ENCODE measurements around the gene CIAPIN1. TPM values are rescaled to one million over a fixed set of nuclear protein-coding genes. Genes with fewer than 3 reads are reported as not detected.

Gene CIAPIN1
- total and polyA plus RNA-seq, 9 donors: 45.8 to 65.8 (median 59.7) TPM

GRCh38 chr16:57383276-57384247 lies 63.6 kb downstream of the CIAPIN1 start:
- DNase-seq: peak; percentile 29
- Histone ChIP-seq H3K4me1 (ENCODE audit: control insufficient read depth, insufficient read depth, low read length) (peaks cover 26% of the 10 kb centered on the region), H3K4me3 (ENCODE audit: low read length) (no peak overlapping the region), H3K36me3 (ENCODE audit: control insufficient read depth, insufficient read depth, low read length) (no peaks in the 10 kb centered on the region), H3K9me3 (replicated peaks; ENCODE audit: control insufficient read depth, low read depth, low read length) (no peaks in the 10 kb centered on the region), H3K27me3 (ENCODE audit: control insufficient read depth, insufficient read depth, low read length) (no peaks in the 10 kb centered on the region), H3K27ac (ENCODE audit: low read length) (no peak overlapping the region)
- 45% methylated on average over 5 of the region's 8 CpGs for WGBS (ENCODE audit: insufficient coverage)

- Histone ChIP-seq H3K9me3 (replicated peaks; ENCODE audit: control insufficient read depth, low read depth, low read length) (no peaks in the 10 kb centered on the region), H3K36me3 (ENCODE audit: control insufficient read depth, insufficient read depth, low read length) (no peaks in the 10 kb centered on the region), H3K27me3 (ENCODE audit: control insufficient read depth, insufficient read depth, low read length) (no peaks in the 10 kb centered on the region), H3K27ac (ENCODE audit: low read length) (no peak overlapping the region), H3K4me1 (ENCODE audit: control insufficient read depth, insufficient read depth, low read length) (peaks cover 26% of the 10 kb centered on the region), H3K4me3 (ENCODE audit: low read length) (no peak overlapping the region)
- 89% methylated on average over 15 of the region's 16 CpGs for WGBS (ENCODE audit: insufficient coverage)
- DNase-seq: no peak
These were observed 64.5 kb downstream of the CIAPIN1 start for GRCh38 chr16:57382535-57383275.

GRCh38 chr16:57381791-57382534 lies 65.2 kb downstream of the CIAPIN1 start:
- H3K4me3 ChIP-seq (ENCODE audit: low read length): no peak overlapping the region
- H3K27ac ChIP-seq (ENCODE audit: low read length): no peak overlapping the region
- 81% methylated on average over 33 of the region's 35 CpGs for WGBS (ENCODE audit: insufficient coverage)
- no peaks in the 10 kb centered on the region for H3K27me3 ChIP-seq (ENCODE audit: control insufficient read depth, insufficient read depth, low read length)
- DNase-seq: no peak
- no peaks in the 10 kb centered on the region for H3K9me3 ChIP-seq (replicated peaks; ENCODE audit: control insufficient read depth, low read depth, low read length)
- H3K36me3 ChIP-seq (ENCODE audit: control insufficient read depth, insufficient read depth, low read length): no peaks in the 10 kb centered on the region
- peaks cover 24% of the 10 kb centered on the region for H3K4me1 ChIP-seq (ENCODE audit: control insufficient read depth, insufficient read depth, low read length)

GRCh38 chr16:57380671-57381462 lies 66.3 kb downstream of the CIAPIN1 start:
- Histone ChIP-seq H3K4me3 (ENCODE audit: low read length) (no peak overlapping the region), H3K4me1 (ENCODE audit: control insufficient read depth, insufficient read depth, low read length) (peaks cover 16% of the 10 kb centered on the region), H3K36me3 (ENCODE audit: control insufficient read depth, insufficient read depth, low read length) (no peaks in the 10 kb centered on the region), H3K27me3 (ENCODE audit: control insufficient read depth, insufficient read depth, low read length) (no peaks in the 10 kb centered on the region), H3K9me3 (replicated peaks; ENCODE audit: control insufficient read depth, low read depth, low read length) (no peaks in the 10 kb centered on the region), H3K27ac (ENCODE audit: low read length) (no peak overlapping the region)
- no peak for DNase-seq
- 49% methylated on average over 7 of the region's 8 CpGs for WGBS (ENCODE audit: insufficient coverage)

GRCh38 chr16:57379579-57379978 lies 67.6 kb downstream of the CIAPIN1 start:
- Histone ChIP-seq H3K27me3 (ENCODE audit: control insufficient read depth, insufficient read depth, low read length) (no peaks in the 10 kb centered on the region), H3K36me3 (ENCODE audit: control insufficient read depth, insufficient read depth, low read length) (no peaks in the 10 kb centered on the region), H3K4me1 (ENCODE audit: control insufficient read depth, insufficient read depth, low read length) (peaks cover 15% of the 10 kb centered on the region), H3K9me3 (replicated peaks; ENCODE audit: control insufficient read depth, low read depth, low read length) (no peaks in the 10 kb centered on the region), H3K27ac (ENCODE audit: low read length) (no peak overlapping the region), H3K4me3 (ENCODE audit: low read length) (no peak overlapping the region)
- 87% methylated on average over 9 of the region's 10 CpGs for WGBS (ENCODE audit: insufficient coverage)
- DNase-seq: no peak

Other genes with a start within 250 kb of the CIAPIN1 start
- gene ARL2BP, start 202.1 kb downstream of the CIAPIN1 start, total RNA-seq: 43.5 TPM
- gene ARL2BP, start 202.1 kb downstream of the CIAPIN1 start, polyA plus RNA-seq (ENCODE audit: insufficient read depth in 1 of 8, insufficient read length in 8 of 8, low replicate concordance in 1 of 8): 10 to 100 TPM; 38.4 to 59.4 (median 46.2) TPM
- gene PLLP, start 162.7 kb downstream of the CIAPIN1 start, total RNA-seq: 0.40 TPM
- 1 to 10 TPM; 1.0 to 9.6 (median 2.1) TPM for gene PLLP, start 162.7 kb downstream of the CIAPIN1 start, polyA plus RNA-seq (ENCODE audit: insufficient read depth in 1 of 8, insufficient read length in 8 of 8, low replicate concordance in 1 of 8)
- not detected for gene CCL22, start 88.6 kb downstream of the CIAPIN1 start, total RNA-seq
- under 1 TPM in 4 of 8 donors, not detected in 4; 0.06 to 0.19 (median 0.10) TPM for gene CCL22, start 88.6 kb downstream of the CIAPIN1 start, polyA plus RNA-seq (ENCODE audit: insufficient read depth in 1 of 8, insufficient read length in 8 of 8, low replicate concordance in 1 of 8)
- gene CX3CL1, start 74.9 kb downstream of the CIAPIN1 start, total RNA-seq: 2.5 TPM
- gene CX3CL1, start 74.9 kb downstream of the CIAPIN1 start, polyA plus RNA-seq (ENCODE audit: insufficient read depth in 1 of 8, insufficient read length in 8 of 8, low replicate concordance in 1 of 8): 1 to 10 TPM; 2.9 to 7.0 (median 5.1) TPM
- not detected for gene CCL17, start 42.6 kb downstream of the CIAPIN1 start, total RNA-seq
- not detected for gene CCL17, start 42.6 kb downstream of the CIAPIN1 start, polyA plus RNA-seq (ENCODE audit: insufficient read depth in 1 of 8, insufficient read length in 8 of 8, low replicate concordance in 1 of 8)
- 68.8 TPM for gene COQ9, start 94 bp upstream of the CIAPIN1 start, total RNA-seq
- gene COQ9, start 94 bp upstream of the CIAPIN1 start, polyA plus RNA-seq (ENCODE audit: insufficient read depth in 1 of 8, insufficient read length in 8 of 8, low replicate concordance in 1 of 8): 10 to 100 TPM; 57.0 to 75.0 (median 66.2) TPM
- gene POLR2C, start 15.3 kb upstream of the CIAPIN1 start, total RNA-seq: 55.6 TPM
- 10 to 100 TPM; 44.3 to 56.7 (median 48.2) TPM for gene POLR2C, start 15.3 kb upstream of the CIAPIN1 start, polyA plus RNA-seq (ENCODE audit: insufficient read depth in 1 of 8, insufficient read length in 8 of 8, low replicate concordance in 1 of 8)
- gene DOK4, start 39.1 kb upstream of the CIAPIN1 start, total RNA-seq: 8.2 TPM
- 10 to 100 TPM in 6 of 8 donors, 1 to 10 TPM in 2; 6.8 to 14.9 (median 11.4) TPM for gene DOK4, start 39.1 kb upstream of the CIAPIN1 start, polyA plus RNA-seq (ENCODE audit: insufficient read depth in 1 of 8, insufficient read length in 8 of 8, low replicate concordance in 1 of 8)
- 13.9 TPM for gene CCDC102A, start 89.2 kb upstream of the CIAPIN1 start, total RNA-seq
- gene CCDC102A, start 89.2 kb upstream of the CIAPIN1 start, polyA plus RNA-seq (ENCODE audit: insufficient read depth in 1 of 8, insufficient read length in 8 of 8, low replicate concordance in 1 of 8): 10 to 100 TPM in 7 of 8 donors, 1 to 10 TPM in 1; 9.3 to 20.9 (median 15.9) TPM
- 0.13 TPM for gene ADGRG5, start 95.3 kb upstream of the CIAPIN1 start, total RNA-seq
- 1 to 10 TPM in 7 of 8 donors, under 1 TPM in 1; 0.64 to 2.6 (median 1.8) TPM for gene ADGRG5, start 95.3 kb upstream of the CIAPIN1 start, polyA plus RNA-seq (ENCODE audit: insufficient read depth in 1 of 8, insufficient read length in 8 of 8, low replicate concordance in 1 of 8)
- 1.9 TPM for gene ADGRG1, start 181.2 kb upstream of the CIAPIN1 start, total RNA-seq
- 10 to 100 TPM in 1 of 8 donors, 1 to 10 TPM in 7; 4.9 to 13.0 (median 5.9) TPM for gene ADGRG1, start 181.2 kb upstream of the CIAPIN1 start, polyA plus RNA-seq (ENCODE audit: insufficient read depth in 1 of 8, insufficient read length in 8 of 8, low replicate concordance in 1 of 8)
- gene ADGRG3, start 220.9 kb upstream of the CIAPIN1 start, total RNA-seq: 0.04 TPM
- 1 to 10 TPM in 1 of 8 donors, under 1 TPM in 7; 0.16 to 1.1 (median 0.28) TPM for gene ADGRG3, start 220.9 kb upstream of the CIAPIN1 start, polyA plus RNA-seq (ENCODE audit: insufficient read depth in 1 of 8, insufficient read length in 8 of 8, low replicate concordance in 1 of 8)
- gene DRC7, start 247.4 kb upstream of the CIAPIN1 start, total RNA-seq: 0.09 TPM
- under 1 TPM in 5 of 8 donors, not detected in 3; 0.06 to 0.40 (median 0.20) TPM for gene DRC7, start 247.4 kb upstream of the CIAPIN1 start, polyA plus RNA-seq (ENCODE audit: insufficient read depth in 1 of 8, insufficient read length in 8 of 8, low replicate concordance in 1 of 8)

Measured in muscle of leg (tissue), 11 donors.